GM19372 (cell line): Measurements from ENCODE around the gene ACCSL.

ENCODE experiments used
- ATAC-seq: cut with Tn5 transposase; IDR thresholded peaks from one replicate; pipeline ENCODE4 v1.9.1; 2021; ENCODE audit warnings: mild to moderate bottlenecking, low read depth, moderate library complexity; ENCODE audit not compliant: unreplicated experiment

ACCSL gene

GRCh38 chr11:44094260-44094868 lies 46.6 kb downstream of the ACCSL start:
- no peak for ATAC-seq

- peak; percentile 94 for ATAC-seq
These were observed 48.0 kb downstream of the ACCSL start, which contains the start of gene EXT2 for GRCh38 chr11:44095506-44096359. Gene EXT2 (plus strand): TSS chr11:44095678. CDS start chr11:44107713, 12,035 bp downstream.

- ATAC-seq = no peak
These were observed 48.8 kb downstream of the ACCSL start for GRCh38 chr11:44096360-44097185.

GRCh38 chr11:44097821-44098220 lies 50.0 kb downstream of the ACCSL start:
- no peak for ATAC-seq

GRCh38 chr11:44101098-44101497 lies 53.3 kb downstream of the ACCSL start:
- ATAC-seq = no peak

- ATAC-seq = no peak
These were observed 56.9 kb downstream of the ACCSL start for GRCh38 chr11:44104481-44105294.

- ATAC-seq = no peak
These were observed 60.5 kb downstream of the ACCSL start for GRCh38 chr11:44108260-44108659.
